ENCODE results near the gene ASB18.

DNA sequence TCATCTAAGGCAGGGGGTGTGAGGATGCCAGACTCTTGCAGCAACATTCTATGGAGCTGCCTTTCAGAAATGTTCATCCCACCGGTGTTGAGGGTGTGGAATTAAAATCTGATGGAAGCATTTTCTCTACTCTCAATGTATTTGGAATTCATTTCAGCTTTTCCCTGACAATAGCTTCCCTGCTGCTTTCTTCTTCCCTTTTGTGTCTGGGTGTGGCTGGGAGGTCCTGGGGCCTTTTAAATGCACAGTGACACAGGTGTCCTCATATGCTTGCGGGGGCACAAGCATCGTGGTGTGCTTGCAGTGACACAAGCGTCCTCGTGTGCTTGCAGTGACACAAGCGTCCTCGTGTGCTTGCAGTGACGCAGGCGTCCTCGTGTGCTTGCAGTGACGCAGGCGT, 43.4 kb upstream of the ASB18 start:
- TF ChIP-seq, protein P1, sequence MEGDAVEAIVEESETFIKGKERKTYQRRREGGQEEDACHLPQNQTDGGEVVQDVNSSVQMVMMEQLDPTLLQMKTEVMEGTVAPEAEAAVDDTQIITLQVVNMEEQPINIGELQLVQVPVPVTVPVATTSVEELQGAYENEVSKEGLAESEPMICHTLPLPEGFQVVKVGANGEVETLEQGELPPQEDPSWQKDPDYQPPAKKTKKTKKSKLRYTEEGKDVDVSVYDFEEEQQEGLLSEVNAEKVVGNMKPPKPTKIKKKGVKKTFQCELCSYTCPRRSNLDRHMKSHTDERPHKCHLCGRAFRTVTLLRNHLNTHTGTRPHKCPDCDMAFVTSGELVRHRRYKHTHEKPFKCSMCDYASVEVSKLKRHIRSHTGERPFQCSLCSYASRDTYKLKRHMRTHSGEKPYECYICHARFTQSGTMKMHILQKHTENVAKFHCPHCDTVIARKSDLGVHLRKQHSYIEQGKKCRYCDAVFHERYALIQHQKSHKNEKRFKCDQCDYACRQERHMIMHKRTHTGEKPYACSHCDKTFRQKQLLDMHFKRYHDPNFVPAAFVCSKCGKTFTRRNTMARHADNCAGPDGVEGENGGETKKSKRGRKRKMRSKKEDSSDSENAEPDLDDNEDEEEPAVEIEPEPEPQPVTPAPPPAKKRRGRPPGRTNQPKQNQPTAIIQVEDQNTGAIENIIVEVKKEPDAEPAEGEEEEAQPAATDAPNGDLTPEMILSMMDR (IDR thresholded peaks at IDR 0.05; ENCODE audit: extremely low read depth in 1 of 2, insufficient read depth in 1 of 2, low read depth in 1 of 2, low read length in 2 of 2) = no peak
- TF ChIP-seq EZH2 (IDR thresholded peaks at IDR 0.05; ENCODE audit: borderline replicate concordance, low read depth, low read length, severe bottlenecking) (no peak), POLR2AphosphoS5 (IDR thresholded peaks at IDR 0.05; ENCODE audit: insufficient read depth, low read depth, low read length) (no peak), POLR2A (IDR thresholded peaks at IDR 0.05; ENCODE audit: low read depth, low read length) (no peak), MAX (IDR thresholded peaks at IDR 0.05; ENCODE audit: insufficient read depth, insufficient read length) (no peak), MYC (IDR thresholded peaks at IDR 0.05; ENCODE audit: low read depth, low read length) (no peak), FOS (IDR thresholded peaks at IDR 0.05; ENCODE audit: borderline replicate concordance, insufficient read depth, low read length) (no peak), JUN (IDR thresholded peaks at IDR 0.05; ENCODE audit: borderline replicate concordance, insufficient read depth, insufficient read length, low read depth) (no peak)

Data from endothelial cell of umbilical vein (primary cell).